Measurements from ENCODE around the gene APOBEC4.
"Not testable (repeated sequence)": the region's sequence is repeated elsewhere in the genome, so short reads cannot be mapped to it uniquely, and the experiment has no call there.

Gene APOBEC4

DNA sequence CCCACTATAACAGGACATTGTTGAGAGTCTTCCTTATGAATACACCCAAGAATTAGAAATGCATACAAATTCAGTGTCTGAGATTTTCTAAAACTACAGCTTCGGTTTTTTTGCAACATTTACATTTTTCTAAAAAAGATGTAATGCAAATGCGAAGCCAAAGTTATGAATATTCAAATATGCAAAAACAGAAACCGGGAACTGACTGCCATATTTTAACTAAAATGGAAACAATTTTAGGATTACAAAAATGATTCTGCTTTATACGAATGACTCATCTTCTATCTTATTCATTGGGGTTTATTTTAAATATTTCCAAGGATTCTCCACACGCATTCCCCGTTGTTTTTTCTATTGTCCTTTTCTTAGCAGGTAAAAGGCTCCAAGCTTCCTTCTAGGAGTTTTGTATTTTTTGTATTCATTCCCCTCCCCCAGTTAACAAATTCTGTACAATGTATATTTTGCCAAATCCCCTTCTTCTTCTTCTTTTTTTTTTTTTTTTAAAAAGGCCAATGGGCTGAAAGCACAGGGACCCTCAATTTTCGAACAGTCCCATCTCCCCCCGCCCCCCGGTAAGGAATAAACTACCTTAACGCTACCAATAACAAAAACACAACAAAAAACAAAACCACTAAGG, 18.6 kb downstream of the APOBEC4 start:
- DNase-seq (ENCODE audit: low spot score), result peak; percentile 22

DNA sequence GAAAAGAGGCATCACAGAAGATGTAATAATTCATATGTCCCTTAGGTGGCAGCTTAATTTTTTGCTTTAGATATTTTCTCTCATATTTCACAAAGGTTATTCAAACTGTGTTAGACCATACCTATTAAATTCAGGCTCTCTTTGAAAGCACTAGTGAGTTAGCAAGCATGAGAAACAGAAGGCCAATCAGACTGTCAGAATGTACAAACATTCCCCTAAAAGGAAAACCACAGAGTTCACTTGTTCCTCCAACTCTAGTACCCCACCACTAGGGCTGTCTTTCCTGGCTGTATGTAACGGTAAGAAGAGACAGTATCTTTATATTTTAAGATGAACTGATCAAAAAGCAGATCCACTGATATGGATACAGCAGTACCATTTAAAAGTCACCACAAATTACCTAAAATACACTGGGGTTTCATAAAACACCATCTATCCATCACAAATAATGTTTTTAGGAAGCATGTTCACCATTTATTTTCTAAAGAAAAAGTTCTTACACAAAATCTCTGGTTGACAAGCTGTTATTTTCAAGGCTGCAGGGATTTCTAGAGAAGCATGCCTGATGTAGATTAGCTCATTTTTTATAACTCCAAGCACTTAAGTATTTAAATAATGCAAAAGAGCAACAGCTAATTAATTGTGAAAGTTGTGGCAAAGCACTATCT, 19.3 kb downstream of the APOBEC4 start:
- peak; percentile 79 for DNase-seq (ENCODE audit: low spot score)

DNA sequence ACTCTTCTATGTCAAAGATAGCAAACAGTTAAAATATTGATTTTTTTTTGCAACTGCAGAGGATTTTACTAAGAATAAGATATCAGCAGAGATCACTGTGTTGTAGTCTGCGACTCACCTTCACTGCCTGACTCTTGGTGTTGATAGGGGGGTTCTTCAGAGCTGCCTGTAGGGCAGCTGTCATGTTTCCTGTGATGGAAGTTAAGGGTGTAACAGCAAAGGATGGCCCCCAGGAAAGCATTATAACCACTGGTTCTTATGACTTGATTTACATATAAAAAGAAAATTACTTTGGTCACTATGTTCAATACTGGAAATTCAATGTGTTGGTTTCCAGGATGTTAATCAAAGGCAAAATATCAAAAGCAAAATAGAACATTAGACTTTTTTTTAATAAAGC, 20.2 kb downstream of the APOBEC4 start:
- DNase-seq (ENCODE audit: low spot score), result peak; percentile 38

DNA sequence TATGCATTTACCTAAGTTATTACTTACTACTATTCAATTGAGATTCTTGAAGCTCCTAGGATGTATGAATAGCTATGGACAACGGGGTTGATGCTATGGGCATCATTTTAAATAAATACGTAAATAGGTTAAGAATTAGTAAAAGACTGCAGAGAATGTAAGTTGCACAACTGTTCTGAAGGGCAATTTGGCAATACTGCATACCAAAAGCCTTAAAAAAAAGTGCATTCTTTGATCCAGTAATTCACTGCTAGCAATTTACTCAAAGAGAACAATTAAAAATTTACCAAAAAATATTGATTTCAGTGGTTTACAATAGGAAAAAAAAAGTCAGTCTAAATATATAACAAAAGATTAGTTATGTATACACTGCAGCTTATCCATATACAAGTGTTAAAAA, 21.0 kb downstream of the APOBEC4 start:
- DNase-seq (ENCODE audit: low spot score), result no peak

DNA sequence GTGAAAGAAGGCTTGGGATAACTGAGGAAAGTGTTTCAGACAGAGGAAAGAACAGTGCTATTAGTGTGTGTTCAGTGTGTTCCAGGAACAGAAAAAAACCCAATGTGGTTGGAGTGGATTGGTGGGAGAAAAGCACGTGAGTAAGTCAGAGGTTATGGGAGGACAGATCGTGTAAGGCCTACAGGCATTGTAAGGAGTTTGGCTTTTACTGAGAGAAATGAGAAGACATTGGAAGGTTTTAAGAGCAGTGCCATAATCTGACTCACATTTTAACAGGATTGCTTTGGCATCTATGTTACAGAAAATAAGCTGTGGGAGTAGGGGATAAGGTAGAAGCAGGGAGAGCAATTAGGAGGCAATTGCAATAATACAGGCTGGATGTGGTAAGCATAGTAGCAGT, 22.4 kb downstream of the APOBEC4 start:
- DNase-seq (ENCODE audit: low spot score), result no peak

DNA sequence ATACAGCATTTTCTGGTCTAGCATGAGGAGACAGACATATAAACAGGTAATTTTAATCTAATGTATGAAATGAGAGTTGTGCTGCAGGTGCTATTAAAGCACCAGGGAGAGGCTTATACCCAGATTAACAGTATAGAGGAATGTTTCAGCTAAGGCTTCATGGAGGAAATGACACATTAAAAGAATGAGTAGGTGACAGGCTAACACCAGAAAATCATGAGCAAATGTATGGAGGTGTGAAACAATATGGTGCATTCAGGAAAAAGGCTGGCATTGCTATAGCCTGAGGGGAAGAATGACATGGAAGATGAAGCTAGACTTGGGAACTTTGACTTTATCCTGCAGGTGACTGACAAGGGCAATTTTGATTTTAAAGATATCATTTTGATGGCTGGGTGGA, 24.6 kb downstream of the APOBEC4 start:
- peak; percentile 12 for DNase-seq (ENCODE audit: low spot score)

DNA sequence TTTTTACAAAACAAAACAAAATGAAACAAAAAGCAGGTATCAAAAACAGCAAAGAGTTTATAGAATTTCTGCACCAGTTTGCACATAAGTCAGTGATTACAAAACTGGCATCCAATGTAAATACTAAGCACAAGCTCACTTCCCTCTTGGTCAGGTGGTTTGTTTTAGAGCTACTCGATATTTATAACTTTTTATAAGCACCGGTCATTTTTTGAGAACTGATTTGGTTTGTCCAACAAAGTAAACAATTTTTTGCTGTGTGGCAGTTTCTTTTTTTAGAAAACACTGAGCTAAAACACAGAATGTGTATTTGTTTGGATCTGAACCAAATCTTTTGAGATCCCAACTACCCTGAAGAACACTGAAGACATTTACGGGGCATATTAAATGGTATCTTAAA, 26.9 kb downstream of the APOBEC4 start:
- not testable (repeated sequence) for DNase-seq (ENCODE audit: low spot score)

DNA sequence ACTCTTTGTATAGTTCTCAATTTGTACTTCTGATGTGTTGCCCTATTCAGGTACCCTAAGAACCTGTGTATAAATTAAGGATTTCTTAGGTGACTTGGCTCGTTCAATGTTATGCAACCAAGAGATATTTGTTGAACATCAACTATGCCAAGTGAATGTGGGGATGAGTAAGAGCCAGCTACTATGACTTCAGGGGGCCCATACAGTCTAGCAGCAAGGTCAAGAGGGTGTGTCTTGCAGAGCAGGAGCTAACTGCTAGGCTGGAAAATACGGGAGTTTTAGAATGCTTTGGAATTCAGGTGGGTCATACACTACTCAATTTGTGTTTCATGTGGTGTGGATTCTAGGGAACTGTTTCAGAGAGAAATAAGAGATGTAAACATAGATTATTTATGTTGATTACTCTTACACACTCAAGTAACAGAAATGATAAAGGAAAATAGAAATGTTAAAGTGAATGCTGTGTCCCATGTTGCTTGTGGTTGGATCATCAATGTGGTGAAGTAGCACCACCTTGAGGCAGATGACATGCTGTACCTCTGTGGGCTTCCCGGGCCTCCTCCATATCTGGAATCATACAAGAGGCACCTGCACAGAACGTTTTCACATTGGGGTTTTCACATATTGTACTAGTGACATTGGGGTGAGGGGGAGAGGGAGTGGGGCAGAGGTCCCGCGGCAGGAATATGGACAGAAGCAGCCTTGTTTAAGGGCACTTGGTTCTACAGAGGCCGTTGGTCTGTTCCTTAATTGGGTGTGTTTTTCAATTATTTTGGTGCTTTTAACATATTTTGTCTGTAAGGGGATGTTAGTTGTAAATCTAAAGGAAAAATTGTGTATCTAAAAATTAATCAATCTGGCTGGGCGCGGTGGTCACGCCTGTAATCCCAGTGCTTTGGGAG, 30.0 kb downstream of the APOBEC4 start:
- peak; percentile 50 for DNase-seq (ENCODE audit: low spot score)

DNA sequence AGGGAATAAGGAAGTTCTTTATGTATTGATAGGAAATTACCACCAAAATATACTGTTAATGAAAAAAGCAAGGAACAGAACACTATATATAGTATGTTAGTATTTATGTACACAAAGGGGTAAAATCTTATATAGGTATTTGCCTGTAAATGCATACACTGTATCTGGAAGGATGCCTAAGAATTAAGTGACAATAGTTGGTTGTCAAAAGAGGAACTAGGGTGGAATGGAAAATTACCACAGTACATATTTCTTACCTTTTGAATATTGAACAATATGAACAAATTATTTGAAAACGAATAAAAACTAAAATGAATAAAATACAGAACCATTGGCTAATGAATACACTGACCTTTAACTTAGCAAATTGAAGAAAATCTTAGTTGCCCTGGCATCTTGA, 31.1 kb downstream of the APOBEC4 start:
- no peak for DNase-seq (ENCODE audit: low spot score)

DNA sequence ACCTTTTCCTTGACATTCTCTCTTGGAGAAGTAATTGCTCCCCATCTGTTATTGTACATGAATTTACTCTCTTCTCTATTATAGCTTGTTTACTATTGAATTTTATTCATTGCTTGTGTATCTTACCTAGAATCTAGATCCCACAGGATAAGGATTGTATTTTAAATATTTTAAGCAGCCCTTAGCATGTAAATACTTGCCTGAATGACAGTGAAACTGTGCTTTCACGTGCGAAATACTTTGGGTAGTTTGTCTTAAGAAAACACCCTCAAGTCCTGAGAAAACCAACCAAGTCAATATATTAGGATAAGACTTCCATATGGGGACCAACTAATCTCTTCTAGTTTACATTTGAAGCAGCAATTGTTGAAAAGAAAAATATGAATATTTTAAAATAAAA, 32.8 kb downstream of the APOBEC4 start:
- no peak for DNase-seq (ENCODE audit: low spot score)

DNA sequence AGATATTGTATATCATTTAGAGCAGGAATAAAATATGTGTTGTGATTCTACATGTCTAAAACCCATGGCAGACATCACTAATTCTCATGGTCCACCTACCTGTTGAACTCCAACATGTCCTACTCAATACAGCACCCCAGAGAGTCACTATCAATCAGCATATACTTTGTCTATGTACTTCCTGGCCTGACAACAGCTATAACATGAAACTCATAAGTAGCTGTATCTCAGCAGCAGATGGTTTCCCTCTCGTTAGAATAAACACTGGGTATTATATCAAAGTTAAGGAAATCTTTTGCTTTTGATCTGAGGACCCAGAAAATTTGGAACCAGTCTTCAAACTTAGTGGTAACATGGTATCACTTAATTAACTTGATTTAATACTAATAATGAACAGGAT, 33.3 kb downstream of the APOBEC4 start:
- no peak for DNase-seq (ENCODE audit: low spot score)

DNA sequence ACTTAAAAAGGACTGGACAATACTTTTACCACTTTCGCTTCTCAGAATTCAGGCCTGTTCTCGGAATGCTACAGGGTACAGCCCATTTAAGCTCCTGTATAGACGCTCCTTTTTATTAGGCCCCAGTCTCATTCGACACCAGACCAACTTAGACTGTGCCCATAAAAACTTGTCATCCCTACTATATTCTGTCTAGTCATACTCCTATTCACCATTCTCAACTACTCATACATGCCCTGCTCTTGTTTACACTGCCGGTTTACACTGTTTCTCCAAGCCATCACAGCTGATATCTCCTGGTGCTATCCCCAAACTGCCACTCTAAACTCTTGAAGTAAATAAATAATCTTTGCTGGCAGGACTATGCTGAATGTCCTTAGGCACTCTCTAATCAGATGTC, 34.9 kb downstream of the APOBEC4 start:
- not testable (repeated sequence) for DNase-seq (ENCODE audit: low spot score)

DNA sequence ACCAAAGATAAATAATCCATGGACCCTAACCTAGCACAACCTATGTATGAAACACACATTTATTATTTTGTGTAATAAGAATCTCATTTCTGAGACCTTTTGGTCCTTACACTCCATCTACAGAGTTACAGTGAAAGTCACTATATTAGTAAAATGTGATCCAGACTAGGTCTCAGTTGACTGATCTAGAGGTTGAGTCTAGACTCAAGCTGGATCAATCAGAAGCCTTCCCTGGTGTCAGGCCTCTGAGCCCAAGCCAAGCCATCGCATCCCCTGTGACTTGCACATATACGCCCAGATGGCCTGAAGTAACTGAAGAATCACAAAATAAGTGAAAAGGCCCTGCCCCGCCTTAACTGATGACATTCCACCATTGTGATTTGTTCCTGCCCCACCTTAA, 40.1 kb downstream of the APOBEC4 start:
- not testable (repeated sequence) for DNase-seq (ENCODE audit: low spot score)

DNA sequence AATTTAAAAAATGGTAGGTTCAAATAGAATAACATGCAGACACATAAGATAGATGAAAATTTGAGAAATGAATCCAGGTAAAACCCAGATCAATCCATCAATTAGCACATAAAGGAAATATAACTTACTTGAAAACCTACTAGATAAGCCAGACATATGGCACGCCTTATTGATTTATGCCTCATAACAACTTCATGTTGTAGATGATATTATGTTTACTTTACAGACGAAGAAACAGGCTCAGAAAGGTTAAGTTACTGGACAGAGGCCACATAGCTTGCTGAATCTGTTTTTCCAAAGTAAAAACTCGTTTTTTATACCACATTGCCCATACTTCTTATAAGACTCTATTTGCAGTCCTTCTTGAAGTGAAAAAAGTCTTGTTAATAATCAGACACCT, 40.7 kb downstream of the APOBEC4 start:
- DNase-seq (ENCODE audit: low spot score), result no peak

DNA sequence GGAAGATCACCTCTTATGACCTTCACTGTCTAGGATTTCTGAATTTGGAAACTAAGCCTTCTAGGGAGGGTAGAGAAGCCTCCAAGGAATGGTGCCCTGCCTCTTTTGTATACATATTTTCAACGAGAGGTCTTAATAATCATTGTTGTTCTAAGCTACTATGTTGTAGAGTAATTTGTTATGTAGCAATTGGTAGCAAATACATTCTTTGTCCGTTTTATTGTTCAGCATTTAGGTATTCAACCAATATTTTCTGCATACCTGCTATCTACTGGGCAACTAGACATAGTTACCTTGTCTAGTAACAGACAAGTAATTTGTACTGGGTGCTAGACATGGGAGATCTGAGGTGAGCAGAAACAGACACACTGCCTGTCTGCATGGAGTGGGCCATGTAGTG, 42.1 kb downstream of the APOBEC4 start:
- DNase-seq (ENCODE audit: low spot score), result no peak

DNA sequence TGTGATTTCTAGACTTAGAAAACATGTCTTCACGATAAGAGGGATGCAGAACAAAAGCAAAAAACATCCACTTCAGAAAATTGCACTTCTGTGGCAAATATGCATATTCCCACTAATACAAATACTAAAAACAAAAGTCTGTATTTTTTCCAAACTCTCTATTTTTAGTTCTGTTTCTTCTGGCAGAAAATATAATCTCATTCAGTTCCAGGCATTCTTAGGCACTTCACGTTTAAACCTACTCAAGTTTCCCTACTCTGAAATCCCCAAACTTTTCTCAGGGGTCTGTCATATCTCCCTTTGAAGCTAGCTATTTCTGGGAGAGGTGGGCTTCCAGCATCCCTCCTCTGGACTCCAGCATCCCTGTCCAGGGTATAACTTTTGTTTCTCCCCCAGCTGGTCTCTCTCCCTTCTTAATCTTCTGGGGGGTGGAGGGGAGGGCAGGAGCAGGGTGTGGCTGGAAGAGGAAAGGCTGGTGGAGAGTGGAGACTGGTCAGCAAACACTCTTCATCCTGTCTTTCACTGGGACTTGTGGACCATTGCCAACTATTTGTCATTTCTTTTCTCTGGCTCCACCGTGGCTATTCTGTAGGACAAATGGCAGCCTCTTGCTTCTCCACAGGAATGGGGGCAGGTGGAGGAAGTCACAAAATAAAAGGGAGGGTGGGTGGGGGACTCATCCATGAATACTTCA, 43.2 kb downstream of the APOBEC4 start:
- no peak for DNase-seq (ENCODE audit: low spot score)

DNA sequence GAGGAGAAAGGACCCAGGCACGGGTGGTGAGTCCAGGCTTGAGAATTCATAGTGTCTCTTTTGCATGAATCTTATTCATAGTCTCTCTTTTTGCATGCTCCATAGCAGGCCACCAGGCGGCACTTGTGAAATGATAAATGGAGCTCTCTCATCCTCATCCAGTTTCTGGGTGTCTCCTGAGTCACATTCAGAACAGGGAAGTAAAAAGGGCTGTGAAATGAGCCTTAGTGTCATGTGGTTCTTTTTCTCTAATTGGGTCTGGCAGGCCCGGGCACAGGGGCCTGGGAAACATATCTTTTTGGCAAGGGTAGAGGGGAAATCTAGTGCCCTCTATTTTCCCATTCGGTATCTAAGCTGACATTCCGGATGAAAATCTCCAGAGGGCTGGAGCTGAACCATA, 43.8 kb downstream of the APOBEC4 start:
- DNase-seq (ENCODE audit: low spot score), result no peak

DNA sequence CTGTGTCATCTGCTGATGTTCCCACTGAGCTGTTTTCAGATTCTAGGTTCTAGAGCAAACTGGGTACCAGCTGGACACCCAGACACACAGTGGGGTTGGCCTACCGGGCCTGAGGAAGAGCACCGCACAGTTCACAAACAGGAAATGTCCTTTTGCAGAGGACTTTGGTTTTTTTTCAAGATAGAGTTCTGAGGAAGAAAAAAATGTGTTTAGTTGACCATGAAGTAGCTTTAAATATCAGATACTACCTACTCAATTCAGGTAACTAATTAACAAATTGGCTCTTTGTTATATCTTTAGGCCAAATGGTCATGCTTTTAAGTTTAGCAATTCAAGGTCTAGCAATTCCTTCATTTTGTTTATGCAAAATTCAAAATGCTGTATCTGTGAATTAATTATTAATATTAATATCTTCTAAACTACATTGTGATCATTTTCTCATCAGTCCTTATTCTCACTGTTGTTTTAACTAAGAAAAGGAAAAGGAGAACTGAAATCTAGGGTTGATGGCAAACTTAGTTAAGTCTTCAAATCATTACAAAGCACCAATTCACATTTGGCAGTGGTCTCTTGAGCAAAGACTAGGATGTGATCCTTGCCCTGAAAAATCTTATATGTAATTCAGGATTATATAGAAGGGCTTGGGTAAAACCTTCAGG, 45.7 kb downstream of the APOBEC4 start:
- no peak for DNase-seq (ENCODE audit: low spot score)

DNA sequence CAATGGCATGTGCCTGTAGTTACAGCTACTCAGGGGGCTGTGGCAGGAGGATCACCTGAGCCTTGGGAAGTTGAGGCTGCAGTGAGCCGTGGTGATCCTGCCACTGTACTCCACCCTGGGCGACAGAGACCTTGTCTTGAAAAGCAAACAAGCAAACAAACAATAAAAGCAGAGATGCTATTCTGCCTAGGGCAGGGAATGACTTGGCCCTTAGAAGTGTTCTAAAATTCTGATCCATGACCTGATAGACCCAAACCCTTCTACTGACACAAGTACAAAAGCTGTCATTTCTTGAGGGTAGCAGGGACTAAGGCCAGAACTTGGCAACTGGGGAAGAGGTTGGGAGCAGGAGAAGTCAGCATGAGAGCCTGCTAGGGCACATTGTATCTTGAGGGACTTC, 47.2 kb downstream of the APOBEC4 start:
- no peak for DNase-seq (ENCODE audit: low spot score)

DNA sequence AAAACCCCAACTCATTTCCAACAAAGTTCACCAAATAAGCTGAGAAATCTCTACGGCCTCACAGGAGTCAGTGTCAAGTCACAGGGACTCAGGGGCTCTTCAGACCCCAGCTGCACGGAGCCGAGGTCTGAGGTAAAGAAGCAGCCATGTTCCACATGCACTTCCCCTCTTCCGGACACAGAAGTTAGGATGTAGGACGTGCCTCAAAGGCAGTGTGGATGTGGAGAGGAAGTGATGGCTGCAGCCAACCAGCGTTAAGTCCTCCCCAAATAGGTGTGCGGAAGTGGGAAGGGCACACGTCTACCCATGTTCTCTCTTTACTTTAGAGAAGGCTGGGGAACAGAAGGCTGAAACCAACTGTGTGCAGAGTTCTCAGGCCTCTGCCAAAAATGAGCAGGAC, 48.3 kb downstream of the APOBEC4 start:
- DNase-seq (ENCODE audit: low spot score), result no peak

DNA sequence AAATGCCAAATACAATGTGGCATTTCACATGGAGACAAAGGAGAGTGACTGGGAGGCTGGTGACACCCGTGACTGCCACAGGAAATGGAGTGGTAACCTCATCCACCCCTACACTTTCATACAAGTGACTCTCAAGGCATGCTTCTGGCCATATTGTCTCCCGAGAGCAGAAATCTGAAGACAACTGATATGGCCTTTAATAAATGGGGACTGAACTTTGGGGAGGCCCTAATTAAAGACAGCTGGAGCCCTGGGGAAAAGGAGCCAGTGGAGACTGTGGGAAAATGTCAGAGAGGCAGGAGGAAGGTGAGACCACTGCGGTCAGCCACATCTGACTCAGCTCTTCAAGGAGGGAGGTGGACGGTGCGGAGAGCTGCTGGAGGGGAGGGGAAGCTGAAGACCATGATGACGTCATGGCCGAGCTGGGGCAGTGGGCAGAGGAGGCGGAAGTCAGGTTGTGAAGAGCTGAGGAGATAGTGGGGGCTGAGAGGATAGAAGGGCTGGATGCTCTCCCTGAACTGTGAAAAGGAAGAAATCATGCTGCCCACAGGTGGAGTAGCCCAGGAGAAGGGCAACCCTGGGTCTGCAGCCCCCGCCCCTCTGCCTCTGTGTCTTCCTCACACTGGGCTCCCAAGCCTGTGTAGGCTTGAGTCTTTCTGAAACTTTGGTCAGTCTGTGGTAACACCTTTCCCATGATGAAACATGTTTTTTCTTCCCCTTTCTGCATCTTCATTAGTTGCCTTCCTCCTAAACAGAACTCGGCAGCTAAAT, 48.9 kb downstream of the APOBEC4 start:
- no peak for DNase-seq (ENCODE audit: low spot score)
